Fibroblast of skin of scalp (primary cell): ENCODE measurements around the gene BPHL.
"Not testable (repeated sequence)": the region's sequence is repeated elsewhere in the genome, so short reads cannot be mapped to it uniquely, and the experiment has no call there.

Source experiments
- DNase-seq: peaks from one replicate; pipeline ENCODE4 v3.0.0-alpha.2; 2013

The BPHL gene

GRCh38 chr6:3183066-3183465 is 64.6 kb downstream of the BPHL start:
- DNase-seq = no peak

DNA sequence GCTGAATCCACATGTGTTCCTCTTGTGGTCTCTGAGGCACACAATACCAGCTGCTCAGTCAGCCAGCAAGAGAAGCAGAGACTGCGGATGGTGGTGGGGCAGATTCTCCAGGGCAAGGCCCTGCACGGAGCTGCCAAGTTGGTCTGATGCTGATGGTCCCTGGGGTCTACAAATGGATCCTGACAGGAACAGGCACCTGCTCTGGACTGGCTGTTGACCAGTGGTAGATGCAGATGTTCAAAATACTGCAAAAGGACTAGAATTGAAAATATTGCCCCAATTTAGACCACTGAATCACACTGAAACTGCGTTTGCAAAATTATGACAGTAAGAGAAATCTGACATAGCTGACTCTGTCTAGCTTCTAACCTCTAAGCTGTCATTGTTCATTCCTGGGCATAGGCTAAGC is 68.5 kb downstream of the BPHL start:
- no peak for DNase-seq

DNA sequence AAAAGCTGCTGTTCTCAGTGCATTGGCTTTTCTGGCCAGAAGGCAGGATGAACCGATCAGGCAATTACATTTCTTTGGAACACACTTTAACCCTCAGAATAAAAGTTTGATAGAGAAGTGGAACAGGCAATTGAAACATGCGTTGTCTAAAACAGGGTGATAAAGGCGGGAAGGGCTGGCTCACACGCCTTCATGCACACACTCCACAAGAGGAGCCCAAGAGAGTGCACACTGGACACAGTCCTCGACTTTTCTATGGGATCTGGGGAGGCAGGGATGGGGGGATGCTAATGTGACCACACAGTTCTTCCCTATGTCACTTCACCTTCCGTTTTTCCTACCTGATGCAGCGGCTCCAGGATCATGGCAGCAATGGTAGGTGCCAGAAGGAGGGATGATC is 69.8 kb downstream of the BPHL start:
- DNase-seq = no peak

DNA sequence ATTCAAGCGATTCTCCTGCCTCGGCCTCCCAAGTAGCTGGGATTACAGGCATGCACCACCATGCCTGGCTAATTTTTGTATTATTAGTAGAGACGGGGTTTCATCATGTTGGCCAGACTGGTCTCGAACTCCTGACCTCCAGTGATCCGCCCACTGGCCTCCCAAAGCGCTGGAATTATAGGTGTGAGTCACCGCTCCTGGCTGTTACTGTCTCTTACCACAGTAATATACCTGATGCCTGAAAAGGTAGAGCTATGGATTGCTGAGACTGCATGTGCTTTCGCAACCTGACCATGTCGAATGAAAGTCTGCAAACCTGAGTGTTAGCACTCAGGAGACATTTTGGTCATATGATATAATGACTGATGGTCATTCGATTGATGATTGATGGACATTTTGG is 70.7 kb downstream of the BPHL start:
- not testable (repeated sequence) for DNase-seq

GRCh38 chr6:3190056-3190455 is 71.5 kb downstream of the BPHL start:
- DNase-seq = no peak

- DNase-seq = no peak
These were observed 72.3 kb downstream of the BPHL start for GRCh38 chr6:3190779-3191178.

- no peak for DNase-seq
These were observed 74.8 kb downstream of the BPHL start for GRCh38 chr6:3193102-3193849.

- peak; percentile 43 for DNase-seq
These were observed 76.3 kb downstream of the BPHL start for GRCh38 chr6:3194535-3195419.

DNA sequence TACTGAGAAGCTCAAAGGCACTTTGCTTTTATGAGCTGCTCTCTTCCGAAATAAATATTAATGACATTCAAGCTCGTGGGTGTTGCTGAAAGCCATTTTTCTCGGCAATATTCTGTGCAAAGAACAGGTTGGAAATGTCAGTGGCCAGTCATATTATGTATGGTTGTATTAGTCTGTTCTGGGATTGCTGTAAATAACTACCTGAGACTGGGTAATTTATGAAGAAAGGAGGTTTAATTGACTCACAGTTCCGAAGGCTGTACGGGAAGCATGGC is 76.8 kb downstream of the BPHL start:
- DNase-seq = no peak

- no peak for DNase-seq
These were observed 77.4 kb downstream of the BPHL start for GRCh38 chr6:3195695-3196497.

DNA sequence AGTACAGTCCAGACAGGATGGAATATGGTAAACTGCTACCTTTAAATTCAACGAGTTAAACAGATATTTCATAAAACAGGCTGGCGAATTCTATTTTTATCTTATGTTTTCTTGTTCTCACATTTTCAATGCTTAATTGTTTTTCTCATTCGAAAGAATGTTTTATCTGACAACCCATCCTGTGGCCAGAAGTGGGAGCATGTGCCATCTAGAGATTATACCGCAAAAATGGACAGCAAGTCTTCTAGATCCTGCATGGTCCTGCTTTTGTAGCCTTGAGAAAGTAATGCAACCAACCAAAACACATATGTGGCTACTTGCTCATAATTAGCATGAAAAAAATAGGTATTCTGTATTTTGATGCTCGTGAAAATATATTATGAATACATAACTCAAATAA is 78.3 kb downstream of the BPHL start:
- DNase-seq = no peak

DNA sequence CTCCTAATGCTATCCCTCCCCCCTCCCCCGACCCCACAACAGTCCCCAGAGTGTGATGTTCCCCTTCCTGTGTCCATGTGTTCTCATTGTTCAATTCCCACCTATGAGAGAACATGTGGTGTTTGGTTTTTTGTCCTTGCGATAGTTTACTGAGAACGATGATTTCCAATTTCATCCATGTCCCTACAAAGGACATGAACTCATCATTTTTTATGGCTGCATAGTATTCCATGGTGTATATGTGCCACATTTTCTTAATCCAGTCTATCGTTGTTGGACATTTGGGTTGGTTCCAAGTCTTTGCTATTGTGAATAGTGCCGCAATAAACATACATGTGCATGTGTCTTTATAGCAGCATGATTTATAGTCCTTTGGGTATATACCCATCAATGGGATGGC is 79.2 kb downstream of the BPHL start:
- DNase-seq = not testable (repeated sequence)

DNA sequence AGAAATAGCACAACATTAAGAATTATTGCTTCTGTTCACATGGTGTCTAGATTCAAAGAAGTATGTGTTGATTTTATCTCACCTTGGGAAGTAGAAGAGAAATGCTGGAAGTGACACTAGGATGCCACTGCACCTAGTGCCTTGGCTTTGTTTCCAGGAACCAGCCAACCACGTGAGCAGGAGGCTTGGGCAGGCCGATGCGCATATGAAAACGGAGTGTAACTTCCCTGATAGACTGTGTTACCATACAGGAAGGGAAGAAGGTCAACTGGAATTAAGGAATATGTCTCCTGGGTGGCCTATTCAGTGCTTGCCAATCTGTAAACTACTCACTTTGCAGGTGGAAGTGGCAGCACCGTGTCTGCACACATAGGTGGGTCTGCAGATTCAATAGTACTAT is 80.9 kb downstream of the BPHL start:
- no peak for DNase-seq

GRCh38 chr6:3200682-3201081 is 82.2 kb downstream of the BPHL start:
- no peak for DNase-seq

DNA sequence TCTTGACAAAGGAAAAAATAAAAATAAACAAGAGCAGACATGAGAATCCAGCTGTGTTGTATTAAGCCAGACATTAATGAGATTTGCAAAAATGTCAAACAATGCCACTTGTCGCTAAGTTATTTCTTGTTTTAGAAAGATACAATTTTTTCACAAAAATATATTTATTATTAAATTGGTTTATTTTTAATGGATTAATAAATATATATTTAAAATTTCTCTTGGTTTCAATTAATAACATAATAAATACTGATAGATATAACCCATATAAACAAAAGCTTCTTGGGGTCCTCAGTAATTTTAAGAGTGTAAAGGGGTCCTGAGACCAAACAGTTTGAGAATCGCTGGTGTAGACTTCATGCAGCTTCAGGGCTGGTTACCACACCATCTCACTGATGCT is 82.9 kb downstream of the BPHL start:
- no peak for DNase-seq
